ENCODE measurements around the gene ENDOU.
A peak's percentile ranks its signal among the peaks of the same experiment; 100 is the strongest.

The ENDOU gene

GRCh38 chr12:47757364-47757839 is 32.1 kb upstream of the ENDOU start:
- no peak for DNase-seq

- DNase-seq: no peak
These were observed 30.6 kb upstream of the ENDOU start for GRCh38 chr12:47755655-47756562.

GRCh38 chr12:47754881-47755280 is 29.6 kb upstream of the ENDOU start:
- DNase-seq: no peak

GRCh38 chr12:47754126-47754525 is 28.8 kb upstream of the ENDOU start:
- DNase-seq: no peak

- DNase-seq: no peak
These were observed 28.0 kb upstream of the ENDOU start for GRCh38 chr12:47753021-47754001.

- DNase-seq: no peak
These were observed 27.3 kb upstream of the ENDOU start for GRCh38 chr12:47752552-47752951.

GRCh38 chr12:47752121-47752520 is 26.8 kb upstream of the ENDOU start:
- no peak for DNase-seq

- no peak for DNase-seq
These were observed 26.3 kb upstream of the ENDOU start for GRCh38 chr12:47751561-47751960.

- no peak for DNase-seq
These were observed 25.7 kb upstream of the ENDOU start for GRCh38 chr12:47750916-47751470.

GRCh38 chr12:47750229-47750798 is 25.0 kb upstream of the ENDOU start:
- DNase-seq: peak in 1 of 2 experiments; percentile 19

GRCh38 chr12:47748899-47749298 is 23.6 kb upstream of the ENDOU start:
- DNase-seq: no peak

- no peak for DNase-seq
These were observed 23.2 kb upstream of the ENDOU start for GRCh38 chr12:47748507-47748828.

GRCh38 chr12:47747596-47748506 is 22.6 kb upstream of the ENDOU start:
- DNase-seq: no peak

- no peak for DNase-seq
These were observed 21.8 kb upstream of the ENDOU start for GRCh38 chr12:47747126-47747525.

- DNase-seq: no peak
These were observed 21.2 kb upstream of the ENDOU start for GRCh38 chr12:47746523-47746922.

GRCh38 chr12:47746073-47746472 is 20.8 kb upstream of the ENDOU start:
- DNase-seq: no peak

- no peak for DNase-seq
These were observed 20.3 kb upstream of the ENDOU start for GRCh38 chr12:47745485-47746041.

GRCh38 chr12:47744778-47745436 is 19.6 kb upstream of the ENDOU start:
- no peak for DNase-seq

GRCh38 chr12:47744005-47744651 is 18.8 kb upstream of the ENDOU start:
- DNase-seq: no peak

GRCh38 chr12:47743311-47743860 is 18.1 kb upstream of the ENDOU start:
- no peak for DNase-seq

Measured in AML-193 (cell line).